Glomerular visceral epithelial cell (primary cell): Measurements from ENCODE around the gene PLD4.
"Not testable (repeated sequence)": the region's sequence is repeated elsewhere in the genome, so short reads cannot be mapped to it uniquely, and the experiment has no call there.

Source experiments
- DNase-seq: peaks from one replicate; pipeline ENCODE4 v3.0.0-alpha.2; 2016; ENCODE audit errors: extremely low spot score

PLD4 gene

GRCh38 chr14:104924421-104925213 lies at the start of gene PLD4:
Gene PLD4 (plus strand): TSS chr14:104924879. CDS start chr14:104927141, 2,262 bp downstream.
- no peak for DNase-seq

GRCh38 chr14:104875412-104875751 lies 49.3 kb upstream of the PLD4 start:
- no peak for DNase-seq

- no peak for DNase-seq
Observed at GRCh38 chr14:104875811-104876210, 48.9 kb upstream of the PLD4 start.

GRCh38 chr14:104876251-104876699 lies 48.4 kb upstream of the PLD4 start:
- DNase-seq: peak; percentile 52

GRCh38 chr14:104877066-104877805 lies 47.4 kb upstream of the PLD4 start:
- no peak for DNase-seq

- no peak for DNase-seq
Observed at GRCh38 chr14:104877806-104878550, 46.7 kb upstream of the PLD4 start.

- DNase-seq: no peak
Observed at GRCh38 chr14:104878582-104878981, 46.1 kb upstream of the PLD4 start.

- DNase-seq: no peak
Observed at GRCh38 chr14:104879201-104879982, 45.3 kb upstream of the PLD4 start.

GRCh38 chr14:104879983-104880565 lies 44.6 kb upstream of the PLD4 start:
- no peak for DNase-seq

- DNase-seq: no peak
Observed at GRCh38 chr14:104880584-104881210, 44.0 kb upstream of the PLD4 start.

- DNase-seq: no peak
Observed at GRCh38 chr14:104881369-104881979, 43.2 kb upstream of the PLD4 start.

- DNase-seq: peak; percentile 53
Observed at GRCh38 chr14:104882325-104882973, 42.2 kb upstream of the PLD4 start.

- no peak for DNase-seq
Observed at GRCh38 chr14:104882991-104883660, 41.6 kb upstream of the PLD4 start.

GRCh38 chr14:104883681-104884361 lies 40.9 kb upstream of the PLD4 start:
- DNase-seq: no peak

- not testable (repeated sequence) for DNase-seq
Observed at GRCh38 chr14:104884381-104884780, 40.3 kb upstream of the PLD4 start.

- DNase-seq: no peak
Observed at GRCh38 chr14:104885031-104885972, 39.4 kb upstream of the PLD4 start.

GRCh38 chr14:104885973-104886689 lies 38.5 kb upstream of the PLD4 start:
- no peak for DNase-seq
